HG02642 (cell line): ENCODE results near the gene FARP1.

Source experiments
- ATAC-seq: cut with Tn5 transposase; IDR thresholded peaks from one replicate; pipeline ENCODE4 v1.9.1; 2021; ENCODE audit warnings: mild to moderate bottlenecking; ENCODE audit not compliant: unreplicated experiment, poor library complexity

FARP1 gene

DNA sequence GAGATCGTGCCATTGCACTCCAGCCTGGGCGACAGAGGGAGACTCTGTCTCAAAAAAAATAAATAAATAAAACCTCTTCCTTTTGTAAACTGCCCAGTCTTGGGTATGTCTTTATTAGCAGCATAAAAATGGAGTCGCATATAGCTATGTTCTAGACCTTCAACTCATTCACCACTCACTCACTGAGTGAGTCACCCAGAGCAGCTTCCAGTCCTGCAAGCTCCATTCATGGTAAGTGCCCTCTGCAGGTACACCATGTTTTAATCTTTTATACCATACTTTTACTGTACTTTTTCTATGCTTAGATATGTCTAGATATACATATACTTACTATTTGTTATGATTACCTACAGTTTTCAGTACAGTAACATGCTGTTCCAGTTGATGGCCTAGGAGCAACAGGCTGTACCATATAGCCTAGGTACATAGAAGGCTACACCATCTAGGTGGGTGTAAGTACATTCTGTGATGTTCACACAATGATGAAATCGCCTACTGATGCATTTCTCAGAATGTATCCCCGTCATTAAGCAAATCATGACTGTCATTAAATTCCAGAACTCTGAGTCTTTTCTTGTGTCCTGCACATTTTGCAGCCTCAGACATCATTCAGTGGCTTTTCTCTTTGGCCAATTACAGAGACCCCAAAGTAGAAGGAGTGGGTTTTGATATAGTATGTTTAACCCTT, 13.7 kb upstream of the FARP1 start:
- no peak for ATAC-seq

DNA sequence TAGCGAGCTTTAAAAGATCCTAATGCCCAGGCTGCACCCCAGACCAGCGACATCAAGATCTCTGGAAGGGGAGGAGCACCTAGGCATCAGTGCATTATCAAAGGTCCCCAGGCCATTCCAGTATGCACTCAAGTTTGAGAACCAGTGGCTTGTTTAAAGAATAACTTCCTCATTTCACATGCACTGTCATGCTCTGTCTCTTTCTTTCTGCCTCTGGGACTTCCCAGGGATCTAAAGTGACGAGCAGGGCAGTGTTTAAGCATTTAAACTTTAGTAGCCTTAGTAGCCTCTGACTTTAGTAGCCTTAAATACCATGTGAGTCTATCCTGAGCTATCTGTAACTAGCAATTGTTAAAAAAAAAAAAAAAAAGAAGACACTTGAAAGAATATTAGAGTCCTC, 8.9 kb upstream of the FARP1 start:
- ATAC-seq = peak; percentile 89

DNA sequence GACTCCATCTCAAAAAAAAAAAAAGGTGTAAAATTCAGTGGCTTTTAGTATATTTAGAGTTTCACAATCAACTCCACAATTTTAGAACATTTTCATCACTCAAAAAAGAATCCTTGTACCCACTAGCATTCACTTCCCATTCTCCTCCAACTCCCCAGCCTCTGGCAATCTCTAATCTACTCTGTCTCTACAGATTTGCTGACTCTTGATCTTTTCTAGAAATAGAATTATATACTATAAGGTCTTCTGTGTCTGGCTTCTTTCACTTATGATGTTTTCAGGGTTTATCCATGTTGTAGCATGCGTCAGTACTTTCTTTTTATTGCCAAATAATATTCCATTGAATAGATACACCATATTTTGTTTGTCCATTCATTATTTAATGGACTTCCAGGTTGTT, 8.0 kb upstream of the FARP1 start:
- ATAC-seq = no peak

DNA sequence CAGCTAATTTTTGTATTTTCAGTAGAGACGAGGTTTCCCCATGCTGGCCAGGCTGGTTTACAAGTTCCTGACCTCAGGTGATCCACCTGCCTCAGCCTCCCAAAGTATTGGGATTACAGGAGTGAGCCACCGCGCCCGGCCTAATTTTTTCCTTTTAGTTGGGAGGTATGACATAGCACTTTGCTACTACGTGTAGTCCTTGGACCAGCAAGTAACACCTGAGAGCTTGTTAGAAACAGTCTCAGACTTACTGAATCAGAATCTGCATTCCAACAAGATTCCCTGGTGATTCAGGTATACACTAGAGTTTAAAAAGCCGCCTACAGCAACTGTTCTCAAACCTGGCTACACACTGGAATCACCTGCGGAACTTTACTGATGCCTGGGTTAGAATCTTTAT, 1.8 kb upstream of the FARP1 start:
- ATAC-seq = no peak

- ATAC-seq = no peak
Observed at GRCh38 chr13:98141509-98142379, 1.1 kb upstream of the FARP1 start.

DNA sequence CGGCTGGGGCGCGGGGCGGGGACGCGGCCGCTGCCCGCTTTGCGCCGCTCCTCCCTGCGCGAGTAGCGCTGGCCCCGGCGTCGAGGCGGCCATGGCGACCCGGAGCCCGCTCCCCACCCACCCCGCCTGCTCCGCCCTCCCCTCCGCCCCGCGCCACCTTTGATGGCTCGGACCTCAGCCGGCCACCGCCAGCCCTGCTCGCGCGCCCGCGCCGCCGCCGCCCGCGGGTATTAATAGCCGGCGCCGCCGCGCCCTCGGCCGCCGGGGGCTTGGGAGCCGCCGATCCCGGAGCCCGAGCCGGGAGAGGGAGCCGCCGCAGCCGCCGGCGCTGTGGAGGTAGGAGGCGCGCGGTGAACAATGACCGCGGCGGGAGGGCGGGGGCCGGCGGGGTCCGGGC, 261 bp downstream of the FARP1 start:
- ATAC-seq = peak; percentile 34

DNA sequence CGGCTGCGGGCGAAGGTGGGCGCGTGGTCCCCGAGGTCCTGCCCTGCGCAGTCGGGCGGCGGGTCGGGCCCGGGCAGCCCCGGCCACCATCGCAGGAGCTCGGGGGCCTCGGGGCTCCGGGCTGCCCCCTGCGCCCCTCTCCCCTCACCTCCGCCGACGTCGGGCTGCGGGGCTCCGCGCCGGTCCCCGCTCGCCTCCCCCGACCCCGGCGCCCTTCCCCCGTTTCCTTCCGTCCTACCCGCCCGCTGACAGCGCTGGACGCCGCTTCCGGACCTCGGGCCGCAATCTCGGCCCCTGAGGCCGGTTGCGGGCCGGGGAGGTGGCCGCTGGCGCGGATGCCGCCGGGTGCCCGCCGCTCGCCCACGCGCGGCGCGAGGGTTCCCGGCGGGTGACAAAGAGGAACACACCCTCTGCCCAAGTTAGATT, 720 bp downstream of the FARP1 start:
- peak; percentile 10 for ATAC-seq

- ATAC-seq = no peak
Observed at GRCh38 chr13:98144027-98144741, 1.3 kb downstream of the FARP1 start.

GRCh38 chr13:98144801-98145350, 2.0 kb downstream of the FARP1 start:
- no peak for ATAC-seq

DNA sequence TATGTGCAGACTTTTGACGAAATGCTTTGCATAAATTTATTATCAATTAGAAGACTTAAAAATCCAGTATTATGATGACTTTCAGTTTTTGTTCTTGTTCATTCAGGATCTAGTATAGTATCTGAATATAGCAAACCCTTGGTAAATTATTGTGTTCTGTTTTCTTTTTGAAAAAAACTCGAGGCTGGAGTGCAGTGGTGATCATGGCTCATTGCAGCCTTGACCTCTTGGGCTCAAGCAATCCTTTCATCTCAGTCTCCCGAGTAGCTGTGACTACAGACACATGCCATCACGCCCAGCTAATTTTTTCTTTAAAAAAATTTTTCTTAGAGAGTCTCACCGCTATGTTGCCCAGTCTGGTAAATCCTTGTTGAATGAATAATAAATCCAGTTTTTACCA, 4.6 kb downstream of the FARP1 start:
- ATAC-seq = no peak

DNA sequence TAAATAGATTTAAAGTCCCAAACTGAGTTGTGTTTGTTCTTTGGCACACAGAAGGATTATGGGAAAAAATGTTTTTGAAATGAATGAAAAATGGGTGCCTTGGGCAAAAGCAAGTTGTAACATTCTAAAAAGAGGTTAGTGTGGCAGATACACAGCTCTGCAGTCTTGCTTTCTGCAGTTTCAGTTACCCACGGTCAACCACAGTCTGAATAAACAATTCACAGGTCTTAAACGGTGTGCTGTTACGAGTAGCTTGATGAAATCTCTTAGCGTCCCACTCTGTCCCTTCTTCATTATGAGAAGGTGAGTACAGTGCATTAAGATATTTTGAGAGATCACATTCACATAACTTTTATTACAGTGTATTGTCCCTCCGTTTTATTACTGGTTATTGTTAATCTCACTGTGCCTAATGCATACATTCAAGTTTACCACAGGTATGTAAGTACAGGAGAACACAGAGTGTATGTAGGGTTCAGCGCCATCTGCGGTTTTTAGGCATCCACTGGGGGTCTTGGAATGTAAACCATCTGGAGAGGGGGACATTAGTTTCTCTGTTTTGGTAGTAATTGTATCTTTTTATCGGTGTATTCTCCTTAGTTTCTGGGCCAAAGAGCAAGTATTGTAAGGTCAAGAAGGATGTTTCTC, 8.1 kb downstream of the FARP1 start:
- no peak for ATAC-seq

DNA sequence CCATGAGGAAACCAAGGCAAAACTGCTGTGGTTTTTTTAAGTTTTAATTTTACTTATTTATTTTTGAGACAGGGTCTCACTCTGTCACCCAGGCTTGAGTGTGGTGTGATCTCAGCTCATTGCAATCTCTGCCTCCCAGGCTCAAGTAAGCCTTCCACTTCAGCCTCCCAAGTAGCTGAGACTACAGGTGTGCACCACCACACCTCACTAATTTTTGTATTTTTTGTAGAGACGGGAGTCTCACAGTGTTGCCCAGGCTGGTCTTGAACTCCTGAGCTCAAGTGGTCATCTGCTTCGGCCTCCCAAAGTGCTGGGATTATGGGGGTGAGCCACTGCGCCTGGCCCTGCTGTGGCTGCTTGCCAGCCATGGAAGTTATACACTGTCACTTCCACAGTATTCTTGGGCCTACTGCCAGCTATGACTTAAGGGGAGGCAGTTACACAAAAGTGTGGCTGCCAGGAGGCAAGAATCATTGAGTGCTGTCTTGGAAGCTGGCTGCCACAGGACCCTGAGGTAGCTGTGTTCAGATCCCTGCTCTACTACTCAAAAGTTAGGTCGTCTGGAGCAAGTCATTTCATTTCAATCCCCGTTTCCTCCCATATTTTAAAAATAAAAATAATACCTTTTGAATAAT, 12.7 kb downstream of the FARP1 start:
- ATAC-seq = no peak

GRCh38 chr13:98156259-98156658, 13.4 kb downstream of the FARP1 start:
- no peak for ATAC-seq

DNA sequence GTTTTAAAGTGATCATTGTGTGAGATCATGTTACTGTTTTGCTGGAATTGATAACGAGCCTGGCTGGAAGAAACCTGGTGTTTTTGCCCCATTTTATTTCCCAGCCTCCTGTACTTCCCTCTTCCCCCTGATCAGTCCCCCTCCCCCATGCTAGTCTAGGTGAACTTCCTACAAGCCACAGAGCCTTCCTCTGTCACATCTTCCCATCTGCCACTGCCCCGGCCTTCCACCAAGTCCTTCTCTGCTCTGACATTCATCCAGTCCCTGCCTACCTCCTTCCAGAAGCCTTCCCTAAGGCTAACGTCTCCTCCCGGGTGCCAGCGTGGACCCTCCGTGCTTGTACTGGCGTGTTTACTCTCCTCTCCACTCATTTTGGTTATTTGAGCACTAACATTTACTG, 14.3 kb downstream of the FARP1 start:
- no peak for ATAC-seq

DNA sequence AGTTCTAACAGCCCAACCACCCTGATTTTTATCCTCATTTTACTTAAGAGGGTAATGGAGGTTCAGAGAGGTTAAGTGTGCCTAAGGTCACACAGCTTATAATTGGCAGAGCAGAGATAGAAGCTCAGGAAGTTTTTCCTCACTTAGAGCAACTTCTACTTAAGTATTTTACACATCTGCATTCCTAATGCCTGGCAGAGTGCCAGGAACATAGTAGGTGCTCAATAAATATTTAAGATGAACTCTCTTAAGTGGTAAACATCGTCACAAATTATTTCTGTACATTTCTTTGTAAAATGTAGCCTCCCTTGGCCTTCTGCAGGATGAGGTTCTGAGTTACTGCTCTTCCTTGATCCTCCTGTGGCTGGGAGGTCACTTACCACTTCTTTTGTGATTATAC, 14.7 kb downstream of the FARP1 start:
- ATAC-seq = no peak

GRCh38 chr13:98158172-98158899, 15.4 kb downstream of the FARP1 start:
- no peak for ATAC-seq

DNA sequence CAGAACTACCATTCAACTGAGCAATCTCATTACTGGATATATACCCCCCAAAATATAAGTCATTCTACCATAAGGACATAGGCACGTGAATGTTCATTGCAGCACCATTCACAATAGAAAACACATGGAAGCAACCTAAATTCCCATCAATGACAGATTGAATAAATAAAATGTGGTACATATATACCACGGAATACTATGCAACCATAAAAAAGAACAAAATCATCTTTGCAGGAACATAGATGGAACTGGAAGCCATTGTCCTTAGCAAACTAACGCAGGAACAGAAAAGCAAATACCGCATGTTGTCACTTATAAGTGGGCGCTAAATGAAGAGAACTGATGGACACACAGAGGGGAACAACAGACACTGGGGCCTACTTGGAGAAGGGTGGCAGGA, 20.0 kb downstream of the FARP1 start:
- ATAC-seq = no peak

- no peak for ATAC-seq
Observed at GRCh38 chr13:98169331-98169730, 26.4 kb downstream of the FARP1 start.

DNA sequence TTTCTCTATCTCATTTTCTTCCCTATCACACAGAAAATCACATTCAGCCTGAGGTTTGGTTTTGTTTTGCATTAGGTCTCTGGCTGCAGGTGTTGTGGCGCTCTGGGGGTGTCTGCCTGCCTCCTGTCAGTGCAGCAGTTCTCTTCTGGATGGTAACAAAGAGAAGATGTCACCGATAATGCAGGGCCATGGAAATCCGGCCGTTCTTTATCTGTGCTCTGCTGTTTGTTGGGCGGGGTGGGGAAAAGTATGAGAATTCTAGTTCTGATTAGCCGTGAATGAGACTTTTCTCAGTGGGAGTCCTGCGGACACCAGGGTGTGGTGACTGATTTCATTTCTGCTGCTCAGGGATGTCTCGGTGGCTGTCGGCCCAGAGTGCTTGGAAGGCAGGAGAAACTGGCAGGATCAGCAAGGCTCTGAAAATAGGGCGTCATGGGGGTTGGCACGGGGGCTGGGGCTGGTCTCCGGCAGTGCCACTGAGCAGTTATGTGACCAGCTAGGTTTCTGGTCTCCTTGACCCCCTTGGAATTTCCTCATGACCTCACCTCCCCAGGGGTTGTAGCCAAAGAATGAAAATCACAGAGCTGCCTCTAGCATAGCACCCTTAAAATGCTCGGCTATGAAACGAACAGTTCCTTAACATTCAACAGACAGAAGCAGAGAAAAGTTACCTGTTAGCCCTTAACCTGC, 29.2 kb downstream of the FARP1 start:
- ATAC-seq = no peak
